ENCODE measurements around the gene ALG9.

Gene ALG9

DNA sequence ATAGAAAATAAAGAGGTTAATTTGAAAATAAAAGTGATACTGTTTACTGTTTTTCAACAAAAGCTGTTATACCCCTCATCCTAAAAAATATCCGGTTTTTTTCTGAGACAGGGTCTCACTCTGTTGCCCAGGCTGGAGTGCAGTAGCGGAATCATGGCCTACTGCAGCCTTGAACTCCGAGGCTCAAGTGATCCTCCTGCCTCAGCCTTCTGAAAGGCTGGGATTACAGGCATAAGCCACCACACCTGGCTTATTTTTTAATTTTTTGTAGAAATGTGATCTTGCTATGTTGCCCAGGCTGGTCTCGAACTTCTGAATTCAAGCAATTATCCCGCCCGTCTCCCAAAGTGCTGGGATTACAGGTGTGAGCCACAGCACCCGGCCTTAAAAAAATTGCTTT is 35.7 kb downstream of the ALG9 start:
- Histone ChIP-seq H3K27ac (no peak overlapping the region), H3K27me3 (ENCODE audit: control insufficient read depth, insufficient read depth, low read length) (no peaks in the 10 kb centered on the region), H3K9me3 (ENCODE audit: control insufficient read depth, low read length) (no peaks in the 10 kb centered on the region), H3K79me2 (no peaks in the 10 kb centered on the region), H3K4me3 (ENCODE audit: low read depth, low read length) (no peak overlapping the region), H3K36me3 (ENCODE audit: control insufficient read depth, insufficient read depth, low read length) (no peaks in the 10 kb centered on the region), H3K4me1 (no peaks in the 10 kb centered on the region), H3K9ac (no peak overlapping the region), H3K4me2 (ENCODE audit: low read length) (no peak overlapping the region), H2AFZ (no peak overlapping the region)
- TF ChIP-seq, protein P1, sequence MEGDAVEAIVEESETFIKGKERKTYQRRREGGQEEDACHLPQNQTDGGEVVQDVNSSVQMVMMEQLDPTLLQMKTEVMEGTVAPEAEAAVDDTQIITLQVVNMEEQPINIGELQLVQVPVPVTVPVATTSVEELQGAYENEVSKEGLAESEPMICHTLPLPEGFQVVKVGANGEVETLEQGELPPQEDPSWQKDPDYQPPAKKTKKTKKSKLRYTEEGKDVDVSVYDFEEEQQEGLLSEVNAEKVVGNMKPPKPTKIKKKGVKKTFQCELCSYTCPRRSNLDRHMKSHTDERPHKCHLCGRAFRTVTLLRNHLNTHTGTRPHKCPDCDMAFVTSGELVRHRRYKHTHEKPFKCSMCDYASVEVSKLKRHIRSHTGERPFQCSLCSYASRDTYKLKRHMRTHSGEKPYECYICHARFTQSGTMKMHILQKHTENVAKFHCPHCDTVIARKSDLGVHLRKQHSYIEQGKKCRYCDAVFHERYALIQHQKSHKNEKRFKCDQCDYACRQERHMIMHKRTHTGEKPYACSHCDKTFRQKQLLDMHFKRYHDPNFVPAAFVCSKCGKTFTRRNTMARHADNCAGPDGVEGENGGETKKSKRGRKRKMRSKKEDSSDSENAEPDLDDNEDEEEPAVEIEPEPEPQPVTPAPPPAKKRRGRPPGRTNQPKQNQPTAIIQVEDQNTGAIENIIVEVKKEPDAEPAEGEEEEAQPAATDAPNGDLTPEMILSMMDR (IDR thresholded peaks at IDR 0.05), result no peak

- H3K79me2 ChIP-seq, result no peaks in the 10 kb centered on the region
- no peaks in the 10 kb centered on the region for H3K27me3 ChIP-seq (ENCODE audit: control insufficient read depth, insufficient read depth, low read length)
- no peaks in the 10 kb centered on the region for H3K9me3 ChIP-seq (ENCODE audit: control insufficient read depth, low read length)
- H3K4me3 ChIP-seq (ENCODE audit: low read depth, low read length), result no peak overlapping the region
- no peak overlapping the region for H3K27ac ChIP-seq
- TF ChIP-seq, protein P1 (IDR thresholded peaks at IDR 0.05), result no peak
- H3K4me1 ChIP-seq, result no peaks in the 10 kb centered on the region
- no peaks in the 10 kb centered on the region for H3K36me3 ChIP-seq (ENCODE audit: control insufficient read depth, insufficient read depth, low read length)
- no peak overlapping the region for H3K4me2 ChIP-seq (ENCODE audit: low read length)
- H3K9ac ChIP-seq, result no peak overlapping the region
- no peak overlapping the region for H2AFZ ChIP-seq
Measured at GRCh38 chr11:111834432-111835163, 36.8 kb downstream of the ALG9 start.

DNA sequence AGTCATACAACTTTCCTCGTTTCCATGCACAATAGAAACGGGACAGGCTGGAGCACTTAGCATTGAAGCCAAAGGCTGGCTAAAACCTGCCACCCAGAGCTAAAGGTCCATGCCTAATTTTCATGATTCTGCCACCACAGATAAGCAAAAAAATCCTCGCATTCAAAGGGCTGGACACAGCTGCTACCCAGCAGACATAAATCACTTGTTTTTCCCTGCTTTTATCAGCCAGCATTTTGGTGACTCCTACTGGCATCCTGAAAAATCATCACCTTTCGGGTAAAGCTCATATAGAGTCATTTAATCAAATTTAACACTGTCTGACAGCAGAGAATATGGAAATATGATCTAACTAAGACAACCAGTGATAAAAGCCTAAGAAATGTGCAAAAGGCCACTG is 37.9 kb downstream of the ALG9 start:
- no peak overlapping the region for H3K27ac ChIP-seq
- no peaks in the 10 kb centered on the region for H3K9me3 ChIP-seq (ENCODE audit: control insufficient read depth, low read length)
- H3K4me2 ChIP-seq (ENCODE audit: low read length), result no peak overlapping the region
- H2AFZ ChIP-seq, result no peak overlapping the region
- H3K79me2 ChIP-seq, result no peaks in the 10 kb centered on the region
- no peak overlapping the region for H3K9ac ChIP-seq
- H3K4me1 ChIP-seq, result no peaks in the 10 kb centered on the region
- no peaks in the 10 kb centered on the region for H3K27me3 ChIP-seq (ENCODE audit: control insufficient read depth, insufficient read depth, low read length)
- TF ChIP-seq, protein P1 (IDR thresholded peaks at IDR 0.05), result no peak
- H3K4me3 ChIP-seq (ENCODE audit: low read depth, low read length), result no peak overlapping the region
- no peaks in the 10 kb centered on the region for H3K36me3 ChIP-seq (ENCODE audit: control insufficient read depth, insufficient read depth, low read length)

DNA sequence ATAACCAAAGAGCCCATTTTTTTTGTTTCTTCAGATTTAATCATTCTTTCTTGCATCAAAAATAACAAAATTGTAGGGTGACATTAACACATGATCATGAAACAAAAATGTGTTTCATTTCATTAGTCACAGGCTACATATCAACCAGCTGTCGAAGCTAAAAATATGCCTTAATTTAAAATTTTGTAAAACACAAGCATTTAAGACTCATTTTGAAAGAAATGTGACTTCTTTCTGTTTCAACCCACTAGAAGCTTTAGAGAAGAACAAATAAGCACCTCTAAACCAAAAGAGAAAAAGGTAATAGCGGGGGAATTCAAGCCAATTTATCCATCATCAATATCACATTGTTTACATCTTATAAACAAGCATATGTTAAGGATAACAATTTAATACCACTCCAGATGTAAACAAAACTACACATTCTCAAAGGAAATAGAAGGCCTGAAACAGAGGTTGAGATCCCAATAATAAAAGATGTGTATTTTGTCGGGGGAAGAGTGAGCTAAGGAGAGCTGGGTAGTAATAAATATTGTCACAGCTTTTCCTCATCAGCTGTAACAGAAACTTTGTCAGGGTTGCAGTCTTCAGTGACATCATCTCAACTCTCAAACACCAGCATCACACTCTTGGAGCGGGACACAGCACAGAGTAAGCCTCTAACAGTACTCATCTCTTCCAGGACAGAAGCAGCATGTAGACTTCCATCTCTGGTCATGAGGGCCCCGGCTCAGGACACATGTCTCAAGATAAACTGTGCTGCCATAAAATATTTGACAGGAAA is 42.0 kb downstream of the ALG9 start:
- TF ChIP-seq, protein P1 (IDR thresholded peaks at IDR 0.05), result no peak
- Histone ChIP-seq H3K4me1 (peaks cover 5% of the 10 kb centered on the region), H2AFZ (no peak overlapping the region), H3K27ac (no peak overlapping the region), H3K36me3 (ENCODE audit: control insufficient read depth, insufficient read depth, low read length) (no peaks in the 10 kb centered on the region), H3K4me2 (ENCODE audit: low read length) (no peak overlapping the region), H3K9me3 (ENCODE audit: control insufficient read depth, low read length) (no peaks in the 10 kb centered on the region), H3K4me3 (ENCODE audit: low read depth, low read length) (no peak overlapping the region), H3K9ac (no peak overlapping the region), H3K27me3 (ENCODE audit: control insufficient read depth, insufficient read depth, low read length) (no peaks in the 10 kb centered on the region), H3K79me2 (no peaks in the 10 kb centered on the region)
